GM12891 (cell line): ENCODE results near the gene C1QC.

Experiments
- PAX5 ChIP-seq: IDR thresholded peaks from 2 replicates; pipeline ENCODE4 v1.6.1; 2011; ENCODE audit warnings: low read length, moderate library complexity, mild to moderate bottlenecking; ENCODE audit not compliant: insufficient read depth, severe bottlenecking
- POLR2A ChIP-seq: IDR thresholded peaks from 2 replicates; pipeline ENCODE4 v1.6.1; 2011; ENCODE audit warnings: low read depth, low read length, control low read depth
- POLR2AphosphoS5 ChIP-seq: IDR thresholded peaks from 2 replicates; pipeline ENCODE4 v1.6.1; 2011; ENCODE audit warnings: low read depth, low read length, control low read depth
- POU2F2 ChIP-seq: IDR thresholded peaks from 2 replicates; pipeline ENCODE4 v1.6.1; 2011; ENCODE audit warnings: low read depth, mild to moderate bottlenecking, control low read depth, low read length, moderate library complexity
- TAF1 ChIP-seq: IDR thresholded peaks from 2 replicates; pipeline ENCODE4 v1.6.1; 2011; ENCODE audit warnings: low read depth, low read length, control low read depth

DNA sequence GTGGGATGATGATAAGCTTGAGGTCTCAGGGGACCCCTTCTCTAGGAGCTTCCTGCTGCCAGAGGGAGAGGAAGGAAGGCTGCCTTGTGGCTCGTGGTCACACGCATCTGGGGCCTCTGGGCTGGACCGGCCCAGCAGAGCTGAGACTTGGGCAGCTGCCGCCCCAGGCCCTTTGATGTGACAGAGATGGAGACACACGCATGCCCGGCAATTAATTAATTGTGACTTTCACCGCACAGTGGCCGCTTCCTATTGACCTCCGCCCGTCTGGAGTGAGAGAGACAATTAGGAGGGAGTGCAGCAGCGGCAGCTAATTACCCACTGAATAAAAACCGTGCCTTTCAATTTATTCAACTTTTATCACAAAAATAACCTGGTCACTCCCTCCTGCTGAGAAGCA is 23.6 kb upstream of the C1QC start:
- TF ChIP-seq POLR2A, result no peak
- TF ChIP-seq POLR2AphosphoS5, result no peak
- no peak for TF ChIP-seq TAF1
- TF ChIP-seq PAX5, result no peak
- no peak for TF ChIP-seq POU2F2
